Renal cortical epithelial cell (primary cell): ENCODE results near the gene DENND2C. TPM values are rescaled to one million over a fixed set of nuclear protein-coding genes. Genes with fewer than 3 reads are reported as not detected.

ENCODE experiments used
- DNase-seq: peaks from one replicate; pipeline ENCODE4 v3.0.0-alpha.2; 2011; ENCODE audit warnings: low read depth
- total RNA-seq: library from RNA; depleted of rRNA; stranded (reverse); fragments of >200 nt; gene quantifications from 2 replicates; pipeline ENCODE4 v1.2.3, GENCODE V29; 2014

The DENND2C gene
- total RNA-seq, 1 donor from 2014 or later = 1.5 TPM

DNA sequence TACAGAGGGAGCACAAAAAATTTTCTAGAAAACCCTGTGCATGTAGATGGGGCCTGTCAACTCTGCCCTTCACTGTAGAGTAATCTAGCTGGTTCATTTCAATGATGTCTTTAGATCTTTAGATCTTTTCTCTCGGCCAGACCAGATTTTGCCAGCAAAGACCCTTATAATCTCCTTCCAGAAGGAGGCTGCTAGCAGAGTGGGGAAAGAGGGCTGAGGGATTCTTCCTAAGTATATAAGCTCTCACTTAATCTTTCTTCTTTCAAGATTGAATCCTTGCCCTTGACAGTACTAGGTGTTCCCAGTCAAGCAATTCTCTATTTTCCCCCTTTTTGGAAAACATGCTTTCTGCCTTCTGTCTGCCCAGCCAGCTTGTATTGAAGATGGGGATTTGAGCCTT, 122.8 kb downstream of the DENND2C start:
- no peak for DNase-seq

- DNase-seq = no peak
These were observed 124.1 kb downstream of the DENND2C start for GRCh38 chr1:114545796-114546195.

DNA sequence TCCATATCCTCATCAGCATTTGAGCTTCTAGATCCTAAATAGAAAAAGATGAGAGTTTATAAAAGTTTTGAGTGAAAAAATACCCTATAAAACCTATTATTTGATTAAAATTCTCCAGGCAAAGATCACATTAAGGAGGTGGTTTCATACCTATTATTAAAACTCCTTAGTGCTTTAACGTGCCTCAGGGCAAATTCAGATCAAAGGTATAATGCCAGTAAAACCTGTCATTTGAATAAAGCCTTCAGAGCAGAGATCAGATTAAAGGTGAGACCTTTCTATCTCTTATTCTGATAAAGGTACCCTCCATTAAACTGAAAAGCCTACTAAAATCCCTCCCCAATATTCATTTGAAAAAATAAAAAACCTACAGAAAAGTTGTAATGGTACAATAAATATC, 124.5 kb downstream of the DENND2C start:
- DNase-seq = no peak

DNA sequence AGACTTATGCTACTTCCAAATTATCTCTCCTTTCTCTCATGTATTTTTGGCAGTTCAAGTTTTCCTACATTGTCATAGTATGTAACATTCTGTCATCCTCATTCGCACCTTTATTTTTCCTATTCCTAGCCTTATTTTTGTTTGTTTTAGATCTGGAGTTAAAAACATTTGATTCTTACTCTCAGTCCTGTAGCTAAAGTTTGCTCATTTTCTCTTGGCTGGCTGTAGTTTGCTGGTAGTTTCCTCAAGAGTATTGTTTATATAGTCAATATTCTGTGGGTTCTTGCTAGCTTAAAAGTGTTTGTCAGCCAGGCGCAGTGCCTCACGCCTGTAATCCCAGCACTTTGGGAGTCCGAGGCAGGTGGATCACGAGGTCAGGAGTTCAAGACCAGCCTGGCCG, 129.0 kb downstream of the DENND2C start:
- no peak for DNase-seq

- DNase-seq = no peak
These were observed 129.6 kb downstream of the DENND2C start for GRCh38 chr1:114540272-114540671.

DNA sequence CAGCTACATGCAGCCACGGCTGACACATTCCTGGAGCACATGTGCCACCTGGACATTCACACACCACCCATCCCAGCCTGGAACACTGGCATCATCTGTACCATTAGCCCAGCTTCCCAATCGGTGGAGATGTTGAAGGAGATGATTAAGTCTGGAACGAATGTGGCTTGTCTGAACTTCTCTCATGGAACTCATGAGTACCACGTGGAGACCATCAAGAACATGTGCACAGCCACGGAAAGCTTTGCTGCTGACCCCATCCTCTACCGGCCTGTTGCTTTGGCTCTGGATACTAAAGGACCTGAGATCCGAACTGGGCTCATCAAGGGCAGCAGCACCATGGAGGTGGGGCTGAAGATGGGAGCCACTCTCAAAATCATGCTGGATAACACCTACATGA, 133.8 kb downstream of the DENND2C start:
- no peak for DNase-seq

DNA sequence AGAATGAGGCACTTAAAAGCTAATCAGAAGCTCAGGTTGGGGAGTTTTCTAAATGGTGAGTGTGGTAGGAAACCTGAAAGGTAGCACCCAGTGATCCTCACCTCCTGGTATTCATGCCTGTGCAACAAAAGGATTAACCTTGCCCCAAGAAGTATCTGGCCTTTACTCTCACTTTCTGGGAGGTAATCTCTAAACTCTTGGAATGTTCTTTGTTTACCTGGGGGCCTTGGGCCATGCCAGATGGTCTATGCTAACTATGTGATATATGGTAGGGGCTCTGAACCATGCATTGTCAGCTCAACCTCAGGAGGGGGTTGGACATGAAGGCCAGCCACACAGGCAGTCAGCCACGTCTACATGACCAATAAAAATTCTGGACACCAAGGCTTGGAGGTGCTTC, 134.4 kb downstream of the DENND2C start:
- no peak for DNase-seq

Other genes starting within 250 kb of the DENND2C start
- gene TRIM33, start 158.8 kb downstream of the DENND2C start, total RNA-seq = 24.1 and 47.2 TPM in 2 replicates
- gene BCAS2, start 88.4 kb downstream of the DENND2C start, total RNA-seq = 57.8 and 72.8 TPM in 2 replicates
- not detected in 2 replicates for gene AMPD1, start 25.5 kb upstream of the DENND2C start, total RNA-seq
- 81.6 and 107 TPM in 2 replicates for gene NRAS, start 46.7 kb upstream of the DENND2C start, total RNA-seq
- gene CSDE1, start 87.9 kb upstream of the DENND2C start, total RNA-seq = 755 and 829 TPM in 2 replicates
- 65.8 and 85.7 TPM in 2 replicates for gene SIKE1, start 110.6 kb upstream of the DENND2C start, total RNA-seq
- not detected in 2 replicates for gene SYCP1, start 184.8 kb upstream of the DENND2C start, total RNA-seq